Endothelial cell of umbilical vein (primary cell): Measurements from ENCODE around the gene HHIP. TPM values are rescaled to one million over a fixed set of nuclear protein-coding genes. Genes with fewer than 3 reads are reported as not detected.
A peak's percentile ranks its signal among the peaks of the same experiment; 100 is the strongest.

Experiments
- BruUV-seq: library from RNA; stranded (reverse); fragments of 400-500 nt; replicated peaks from 2 replicates; lab custom pipeline; 2021; lab: Mats Ljungman, UMichigan
- CTCF ChIA-PET: fragments of 300-600, 350-600 bp; sonication (Branson Sonifier 250); formaldehyde crosslinking; loops from one replicate; lab custom pipeline; 2021; ENCODE audit warnings: antibody characterized with exemption, inconsistent platforms; lab: Charles Lee
- POLR2A ChIA-PET: fragments of 300-600, 350-600 bp; sonication (Branson Sonifier 250); formaldehyde crosslinking; loops from one replicate; lab custom pipeline; 2021; ENCODE audit warnings: antibody characterized with exemption, inconsistent platforms; lab: Charles Lee
- DNase-seq: peaks from one replicate; pipeline ENCODE4 v3.0.0-alpha.2; 2011; ENCODE audit warnings: low read depth, low spot score
- FAIRE-seq: peaks from 2 replicates; lab custom pipeline; 2011; peaks lifted over from hg19 to GRCh38; lab: Jason Lieb, UNC
- H2AFZ ChIP-seq: 2 replicates; pipeline ENCODE4 v1.6.0; 2012; ENCODE audit warnings: low read depth, low read length, control low read depth, inconsistent platforms
- H3K27ac ChIP-seq: 2 replicates; pipeline ENCODE4 v1.5.1; 2011; ENCODE audit warnings: low read depth, mild to moderate bottlenecking, control low read depth, low read length, moderate library complexity; ENCODE audit not compliant: insufficient read depth
- H3K27me3 ChIP-seq, 2 experiments: 2 replicates each; pipeline versions ENCODE4 v1.6.0 to v1.6.1; 2011; ENCODE audit warnings: low read length in 2 of 2, mixed read lengths in 1 of 2; ENCODE audit not compliant: control insufficient read depth in 2 of 2, insufficient read depth in 2 of 2
- H3K36me3 ChIP-seq, 2 experiments: 2 replicates in 1 of 2; 3 replicates in 1 of 2; pipeline ENCODE4 v1.5.1; 2011; ENCODE audit warnings: low read length in 2 of 2, mild to moderate bottlenecking in 1 of 2, moderate library complexity in 1 of 2; ENCODE audit not compliant: control insufficient read depth in 2 of 2, insufficient read depth in 2 of 2; ENCODE audit errors: extremely low read depth in 1 of 2
- H3K4me1 ChIP-seq: 3 replicates; pipeline ENCODE4 v1.5.1; 2011; ENCODE audit warnings: mild to moderate bottlenecking, low read length; ENCODE audit not compliant: control insufficient read depth, insufficient read depth; ENCODE audit errors: extremely low read depth
- H3K4me2 ChIP-seq: 2 replicates; pipeline ENCODE4 v1.6.1; 2011; ENCODE audit warnings: low read length, control low read depth, mixed read lengths; ENCODE audit not compliant: insufficient read depth
- H3K4me3 ChIP-seq, 3 experiments: fragments of 200-600 bp in 1 of 3; sonication (generic), shearing (Covaris generic) in 1 of 3; replicated peaks in 1 of 3; 2 replicates each; pipeline ENCODE4 v1.5.1; 2011 to 2016; ENCODE audit warnings: control low read depth in 3 of 3, low read length in 3 of 3, mild to moderate bottlenecking in 2 of 3, inconsistent platforms in 1 of 3, low read depth in 1 of 3, moderate library complexity in 1 of 3; ENCODE audit not compliant: insufficient read depth in 1 of 3
- H3K79me2 ChIP-seq: 2 replicates; pipeline ENCODE4 v1.6.0; 2012; ENCODE audit warnings: low read length, inconsistent platforms; ENCODE audit not compliant: control insufficient read depth, insufficient read depth
- H3K9ac ChIP-seq: replicated peaks from 2 replicates; pipeline ENCODE3; 2011; ENCODE audit warnings: low read length, control low read depth; ENCODE audit not compliant: insufficient read depth; ENCODE audit errors: extremely low read depth
- H3K9me1 ChIP-seq: replicated peaks from 3 replicates; pipeline ENCODE4 v1.6.0; 2011; ENCODE audit warnings: mild to moderate bottlenecking, low read length; ENCODE audit not compliant: control insufficient read depth, insufficient read depth; ENCODE audit errors: extremely low read depth
- H3K9me3 ChIP-seq: replicated peaks from 2 replicates; pipeline ENCODE4 v1.5.1; 2012; ENCODE audit warnings: low read length, inconsistent platforms; ENCODE audit not compliant: control insufficient read depth, insufficient read depth
- H4K20me1 ChIP-seq: replicated peaks from 2 replicates; pipeline ENCODE3; 2011; ENCODE audit warnings: mild to moderate bottlenecking, low read length; ENCODE audit not compliant: control insufficient read depth, insufficient read depth; ENCODE audit errors: extremely low read depth
- CTCF ChIP-seq, 2 donors: IDR thresholded peaks; 1 replicate in 1 of 2; 2 replicates in 1 of 2; pipeline ENCODE4 v1.5.1; 2011; ENCODE audit warnings: low read length in 2 of 2, mild to moderate bottlenecking in 2 of 2, moderate library complexity in 2 of 2, control low read depth in 1 of 2, inconsistent platforms in 1 of 2, low read depth in 1 of 2; ENCODE audit not compliant: insufficient read depth in 1 of 2; ENCODE audit errors: extremely low read depth in 1 of 2
- FOS ChIP-seq: IDR thresholded peaks from 2 replicates; pipeline ENCODE4 v1.6.1; 2011; ENCODE audit warnings: mild to moderate bottlenecking, low read length, moderate library complexity, borderline replicate concordance; ENCODE audit not compliant: insufficient read depth
- GATA2 ChIP-seq: IDR thresholded peaks from 2 replicates; pipeline ENCODE4 v1.7.0; 2011; ENCODE audit warnings: low read depth, mild to moderate bottlenecking, moderate library complexity, mixed read lengths, low read length; ENCODE audit not compliant: insufficient read length, insufficient read depth
- POLR2A ChIP-seq: IDR thresholded peaks from 2 replicates; pipeline ENCODE4 v1.6.1; 2012; ENCODE audit warnings: low read depth, mild to moderate bottlenecking, control low read depth, low read length
- POLR2AphosphoS5 ChIP-seq: IDR thresholded peaks from 2 replicates; pipeline ENCODE4 v1.6.1; 2012; ENCODE audit warnings: low read depth, mild to moderate bottlenecking, control low read depth, low read length, moderate library complexity; ENCODE audit not compliant: insufficient read depth
- dilution Hi-C: fragments of 300-500 bp; cut with MboI; formaldehyde crosslinking; loops from one replicate; pipeline ENCODE4 v1.15.0; 2019; ENCODE audit warnings: low sequenced_read_pairs; ENCODE audit not compliant: extremely low pct_ligation_motif_present
- intact Hi-C: fragments of 100-400 bp; cut with micrococcal nuclease; formaldehyde crosslinking; loops from one replicate; pipeline ENCODE4 v1.10.0; 2022
- polyA plus RNA-seq, 4 experiments: library from polyadenylated mRNA; depleted of rRNA in 3 of 4; stranded (reverse) in 3 of 4; unstranded in 1 of 4; fragments of >200 nt; gene quantifications; 2 replicates each; pipeline versions ENCODE4 v1.2.1 to v1.2.3, GENCODE V29; 2011 to 2012; ENCODE audit warnings: missing spikeins in 1 of 4
- total RNA-seq: library from RNA; stranded (reverse); gene quantifications from 2 replicates; pipeline ENCODE4 v1.2.3, GENCODE V29; 2021

HHIP gene
- total and polyA plus RNA-seq, 2 donors (not counting 3 experiments of a cell fraction or from before 2014, with no cell fraction given) = 239 to 971 TPM

- Histone ChIP-seq H4K20me1 (peaks cover 37% of the 10 kb centered on the region), H3K9ac (no peak overlapping the region), H3K4me2 (peak overlapping the region; percentile 32), H3K9me1 (peaks cover 7% of the 10 kb centered on the region), H3K9me3 (no peaks in the 10 kb centered on the region), H3K4me1 (peaks cover 52% of the 10 kb centered on the region), H3K36me3 (peaks cover 18 to 86% of the 10 kb centered on the region in 2 experiments), H3K27me3 (no peaks in the 10 kb centered on the region), H3K79me2 (peaks cover 99% of the 10 kb centered on the region), H3K4me3 (peak overlapping the region in 1 of 3 experiments; percentile 2), H3K27ac (no peak overlapping the region), H2AFZ (no peak overlapping the region)
- FAIRE-seq (no peak), DNase-seq (no peak)
- peak; percentile 41 for TF ChIP-seq FOS
- TF ChIP-seq POLR2A = no peak
- intact Hi-C loops = no loop called here
- dilution Hi-C loops = no loop called here
- ChIA-PET CTCF (interaction anchor here (0.7 to 0.9 kb wide), 2 partner anchors 11 to 484 kb away, joined by 3 to 4 read pairs; no protein-coding TSS in a partner anchor), POLR2A (no interaction called here)
- no TSS peak for BruUV-seq
Measured at GRCh38 chr4:144658903-144659302, 12.9 kb downstream of the HHIP start.

- no peak overlapping the region for H3K4me3 ChIP-seq
- DNase-seq (no peak), FAIRE-seq (no peak)
- H3K4me1 ChIP-seq = peaks cover 48% of the 10 kb centered on the region
- H3K9me3 ChIP-seq = no peaks in the 10 kb centered on the region
- H3K36me3 ChIP-seq = peaks cover 22 to 86% of the 10 kb centered on the region in 2 experiments
- H3K9me1 ChIP-seq = peaks cover 7% of the 10 kb centered on the region
- no peaks in the 10 kb centered on the region for H3K27me3 ChIP-seq
- H4K20me1 ChIP-seq = peaks cover 34% of the 10 kb centered on the region
- TF ChIP-seq GATA2 (peak; percentile 21), POLR2AphosphoS5 (peak; percentile 41), CTCF (IDR thresholded peaks at IDR 0.05; ENCODE audit: extremely low read depth in 1 of 2, insufficient read depth in 1 of 2, low read depth in 1 of 2, low read length in 2 of 2) (no peak)
- H3K9ac ChIP-seq = no peak overlapping the region
- TSS peak; percentile 7 for BruUV-seq
- intact Hi-C loops (no loop called here), dilution Hi-C loops (no loop called here)
- ChIA-PET CTCF (no interaction called here), POLR2A (no interaction called here)
- no peak overlapping the region for H3K27ac ChIP-seq
- peak overlapping the region; percentile 18 for H3K4me2 ChIP-seq
- H3K79me2 ChIP-seq = peaks cover 99% of the 10 kb centered on the region
- no peak overlapping the region for H2AFZ ChIP-seq
Measured at GRCh38 chr4:144659447-144659846, 13.5 kb downstream of the HHIP start.
